ENCODE data around the gene ENC1. TPM values are rescaled to one million over a fixed set of nuclear protein-coding genes. Genes with fewer than 3 reads are reported as not detected.
A peak's percentile ranks its signal among the peaks of the same experiment; 100 is the strongest.

Gene ENC1
- total and polyA plus RNA-seq, 10 of the 15 experiments (the other 5 are each of a cell fraction or from before 2014, with no cell fraction given) = 8.2 to 55.5 (median 32.1) TPM

- TF ChIP-seq POLR2AphosphoS2 (IDR thresholded peaks at IDR 0.05; ENCODE audit: low read depth, low read length) (no peak), IKZF1 (conservative IDR thresholded peaks at IDR 0.05) (no peak), SUZ12 (IDR thresholded peaks at IDR 0.05; ENCODE audit: unreplicated experiment) (no peak), NR2C1 (IDR thresholded peaks at IDR 0.05) (no peak), SIN3A (IDR thresholded peaks at IDR 0.05; ENCODE audit: low read depth, low read length) (no peak), ZBTB40 (IDR thresholded peaks at IDR 0.05; ENCODE audit: borderline replicate concordance) (no peak; the same call in 1 of the 2 replicates), SMARCA5 (IDR thresholded peaks at IDR 0.05) (no peak), KAT2A (conservative IDR thresholded peaks at IDR 0.05; ENCODE audit: control insufficient read depth, low read depth, low read length) (no peak), SP1 (IDR thresholded peaks at IDR 0.05; ENCODE audit: low read depth, low read length) (no peak), KDM1A (IDR thresholded peaks at IDR 0.05; ENCODE audit: borderline replicate concordance) (no peak), CHD4 (IDR thresholded peaks at IDR 0.05) (no peak), LARP7 (IDR thresholded peaks at IDR 0.05) (no peak), RELA (IDR thresholded peaks at IDR 0.05; ENCODE audit: borderline replicate concordance, partially characterized antibody) (no peak), SMC3 (IDR thresholded peaks at IDR 0.05; ENCODE audit: borderline replicate concordance, low read length) (no peak), BHLHE40 (IDR thresholded peaks at IDR 0.05; ENCODE audit: borderline replicate concordance in 1 of 2, low read depth in 2 of 2, low read length in 1 of 2) (no peak; a peak in 1 of 4 replicates), SMAD1 (IDR thresholded peaks at IDR 0.05; ENCODE audit: low read depth, partially characterized antibody) (no peak), WRNIP1 (IDR thresholded peaks at IDR 0.05; ENCODE audit: borderline replicate concordance, low read depth, low read length) (no peak), ZBED1 (IDR thresholded peaks at IDR 0.05; ENCODE audit: borderline replicate concordance) (no peak), PAX5 (IDR thresholded peaks at IDR 0.05; ENCODE audit: borderline replicate concordance, low read depth, low read length) (peak; percentile 40; the same call in 1 of the 2 replicates), CBFB (IDR thresholded peaks at IDR 0.05; ENCODE audit: low read depth) (no peak), RBBP5 (conservative IDR thresholded peaks at IDR 0.05) (no peak)
- TF ChIP-seq, protein P1, sequence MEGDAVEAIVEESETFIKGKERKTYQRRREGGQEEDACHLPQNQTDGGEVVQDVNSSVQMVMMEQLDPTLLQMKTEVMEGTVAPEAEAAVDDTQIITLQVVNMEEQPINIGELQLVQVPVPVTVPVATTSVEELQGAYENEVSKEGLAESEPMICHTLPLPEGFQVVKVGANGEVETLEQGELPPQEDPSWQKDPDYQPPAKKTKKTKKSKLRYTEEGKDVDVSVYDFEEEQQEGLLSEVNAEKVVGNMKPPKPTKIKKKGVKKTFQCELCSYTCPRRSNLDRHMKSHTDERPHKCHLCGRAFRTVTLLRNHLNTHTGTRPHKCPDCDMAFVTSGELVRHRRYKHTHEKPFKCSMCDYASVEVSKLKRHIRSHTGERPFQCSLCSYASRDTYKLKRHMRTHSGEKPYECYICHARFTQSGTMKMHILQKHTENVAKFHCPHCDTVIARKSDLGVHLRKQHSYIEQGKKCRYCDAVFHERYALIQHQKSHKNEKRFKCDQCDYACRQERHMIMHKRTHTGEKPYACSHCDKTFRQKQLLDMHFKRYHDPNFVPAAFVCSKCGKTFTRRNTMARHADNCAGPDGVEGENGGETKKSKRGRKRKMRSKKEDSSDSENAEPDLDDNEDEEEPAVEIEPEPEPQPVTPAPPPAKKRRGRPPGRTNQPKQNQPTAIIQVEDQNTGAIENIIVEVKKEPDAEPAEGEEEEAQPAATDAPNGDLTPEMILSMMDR (IDR thresholded peaks at IDR 0.05 in 2 of 3, conservative IDR thresholded peaks at IDR 0.05 in 1 of 3; ENCODE audit: control insufficient read depth in 2 of 3, extremely low read depth in 1 of 3, insufficient read depth in 1 of 3, low read depth in 3 of 3, low read length in 3 of 3) = no peak
- TF ChIP-seq, protein P2, sequence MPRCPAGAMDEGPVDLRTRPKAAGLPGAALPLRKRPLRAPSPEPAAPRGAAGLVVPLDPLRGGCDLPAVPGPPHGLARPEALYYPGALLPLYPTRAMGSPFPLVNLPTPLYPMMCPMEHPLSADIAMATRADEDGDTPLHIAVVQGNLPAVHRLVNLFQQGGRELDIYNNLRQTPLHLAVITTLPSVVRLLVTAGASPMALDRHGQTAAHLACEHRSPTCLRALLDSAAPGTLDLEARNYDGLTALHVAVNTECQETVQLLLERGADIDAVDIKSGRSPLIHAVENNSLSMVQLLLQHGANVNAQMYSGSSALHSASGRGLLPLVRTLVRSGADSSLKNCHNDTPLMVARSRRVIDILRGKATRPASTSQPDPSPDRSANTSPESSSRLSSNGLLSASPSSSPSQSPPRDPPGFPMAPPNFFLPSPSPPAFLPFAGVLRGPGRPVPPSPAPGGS (IDR thresholded peaks at IDR 0.05; ENCODE audit: borderline replicate concordance, insufficient read depth, low read depth, low read length, poor library complexity, severe bottlenecking) = peak; percentile 30
Measured at GRCh38 chr5:74638970-74639806, 1.3 kb downstream of the ENC1 start (continued).

Data from GM12878 (cell line).